ENCODE results near the gene ADAD2.

The ADAD2 gene

DNA sequence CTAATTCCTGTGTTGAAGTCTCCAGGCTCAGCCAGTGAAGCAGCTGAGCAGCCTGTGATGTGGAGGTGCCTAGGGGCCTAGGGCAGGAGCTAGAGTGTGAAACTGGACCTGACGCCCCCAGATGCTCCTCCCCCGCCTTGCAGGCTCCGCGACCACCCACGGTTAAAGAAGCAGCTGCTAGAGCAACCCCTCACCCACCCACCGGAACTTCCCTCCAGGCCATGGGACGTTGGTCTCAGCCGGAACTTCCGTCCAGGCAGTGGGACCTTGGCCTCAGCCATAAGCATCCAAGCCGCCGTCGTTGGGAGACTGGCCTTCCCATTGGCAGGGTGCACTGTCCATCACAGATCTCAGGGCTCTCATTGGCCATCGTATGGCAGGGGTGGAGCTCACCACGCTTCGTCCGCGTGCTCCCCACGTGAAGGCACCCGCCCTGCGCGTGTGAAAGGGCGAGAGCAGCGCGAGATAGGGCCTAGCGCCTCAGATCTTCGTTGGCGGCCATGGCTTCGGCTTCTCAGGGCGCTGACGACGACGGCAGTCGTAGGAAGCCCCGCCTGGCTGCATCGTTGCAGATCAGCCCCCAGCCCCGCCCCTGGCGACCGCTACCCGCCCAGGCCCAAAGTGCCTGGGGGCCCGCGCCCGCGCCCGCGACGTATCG lies at the start of gene ADAD2:
ADAD2 (plus strand) TSS at position 427 of the 658 bp plus-strand sequence; CDS start at position 501, 74 bp downstream.
- DNase-seq: no peak

DNA sequence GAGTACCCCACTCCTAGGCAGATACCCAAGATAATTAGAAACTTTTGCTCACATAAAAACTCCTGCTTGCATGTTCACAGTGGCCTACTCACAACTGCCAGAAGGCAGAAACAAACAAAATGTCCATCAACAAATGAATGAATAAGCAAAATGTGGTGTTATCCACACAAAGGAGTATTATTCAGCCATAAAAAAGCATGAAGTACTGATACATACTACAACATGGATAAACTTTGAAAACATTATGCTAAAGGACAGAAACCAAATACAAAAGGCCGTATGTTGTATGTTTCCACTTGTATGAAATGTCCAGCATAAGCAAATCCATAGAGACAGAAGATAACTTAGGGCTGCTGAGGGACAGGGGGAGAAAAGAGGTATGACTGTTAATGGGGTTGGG lies 47.9 kb upstream of the ADAD2 start:
- no peak for DNase-seq

DNA sequence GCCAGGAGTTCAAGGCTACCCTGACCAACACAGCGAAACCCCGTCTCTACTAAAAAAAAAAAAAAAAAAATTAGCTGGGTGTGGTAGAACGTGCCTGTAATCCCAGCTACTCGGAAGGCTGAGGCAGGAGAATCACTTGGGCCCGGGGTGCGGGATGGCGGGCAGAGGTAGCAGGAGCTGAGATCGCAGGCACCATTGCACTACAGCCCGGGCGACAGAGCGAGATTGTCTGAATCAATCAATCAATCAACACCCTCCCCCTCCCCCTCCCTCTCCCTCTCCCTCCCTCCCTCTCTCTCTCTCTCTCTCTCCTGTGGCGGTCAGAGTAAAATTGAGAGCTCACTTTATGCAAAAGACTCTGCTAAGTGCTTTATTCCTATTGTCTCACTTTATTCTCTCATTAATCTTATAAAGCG lies 47.2 kb upstream of the ADAD2 start:
- no peak for DNase-seq

DNA sequence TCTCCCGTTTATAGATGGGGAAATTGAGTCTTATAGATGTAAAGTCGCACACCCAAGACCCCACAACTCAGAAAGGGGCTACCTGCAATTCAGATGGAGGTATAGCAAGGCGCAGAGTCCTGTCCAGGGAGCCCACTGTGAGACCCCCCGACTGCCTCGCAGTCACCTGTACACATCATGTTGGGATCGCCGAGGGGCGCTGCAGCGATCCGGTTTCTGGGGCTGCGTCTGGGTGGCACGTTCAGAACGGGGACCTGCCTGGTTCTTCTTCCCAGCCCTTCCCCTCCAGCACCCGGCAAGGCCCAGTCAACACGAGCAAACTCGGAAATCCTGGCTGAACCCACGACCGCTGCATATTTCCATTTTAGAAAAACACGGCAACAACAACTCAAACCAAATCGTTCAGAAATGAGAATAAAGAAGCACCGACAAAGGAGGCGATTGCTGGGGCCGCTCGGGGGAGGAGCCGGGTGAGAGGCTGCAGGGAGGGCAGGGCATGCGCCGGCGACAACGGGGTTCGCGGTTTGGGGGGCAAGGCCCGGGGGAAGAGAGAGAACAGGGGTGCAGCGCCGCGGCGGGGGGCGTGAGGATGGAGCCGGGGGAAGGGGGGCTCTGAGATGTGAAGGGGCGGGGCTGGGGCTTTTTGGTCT lies 46.6 kb upstream of the ADAD2 start:
- DNase-seq: no peak

GRCh38 chr16:84144859-84145639 lies 45.9 kb upstream of the ADAD2 start, which contains the start of the genes DNAAF1 and HSDL1:
DNAAF1 (plus strand) TSS chr16:84145308; CDS start chr16:84145441, 133 bp downstream.
HSDL1 (minus strand) TSS chr16:84145177; CDS start chr16:84131321, 13,856 bp downstream.
- DNase-seq: peak; percentile 56

DNA sequence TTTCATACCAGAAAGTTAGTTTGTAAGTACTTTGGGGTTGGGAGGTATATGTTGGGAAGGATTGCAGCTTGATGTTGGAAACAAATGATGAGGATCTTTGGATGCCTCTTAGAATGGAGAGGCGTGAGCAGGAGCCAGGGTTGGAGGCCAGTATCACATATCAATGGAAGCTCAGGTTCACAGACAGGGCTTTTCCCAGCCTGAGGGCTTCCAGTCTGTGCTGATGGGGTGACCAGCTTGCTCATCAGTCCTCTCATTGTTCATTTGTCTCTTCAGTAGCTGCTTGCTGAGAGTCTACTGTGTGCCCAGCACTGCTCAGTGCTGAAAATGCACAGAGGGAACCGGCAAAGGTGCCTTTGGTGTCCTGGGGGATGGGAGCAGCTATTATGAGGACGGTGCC lies 40.0 kb upstream of the ADAD2 start:
- DNase-seq: no peak

DNA sequence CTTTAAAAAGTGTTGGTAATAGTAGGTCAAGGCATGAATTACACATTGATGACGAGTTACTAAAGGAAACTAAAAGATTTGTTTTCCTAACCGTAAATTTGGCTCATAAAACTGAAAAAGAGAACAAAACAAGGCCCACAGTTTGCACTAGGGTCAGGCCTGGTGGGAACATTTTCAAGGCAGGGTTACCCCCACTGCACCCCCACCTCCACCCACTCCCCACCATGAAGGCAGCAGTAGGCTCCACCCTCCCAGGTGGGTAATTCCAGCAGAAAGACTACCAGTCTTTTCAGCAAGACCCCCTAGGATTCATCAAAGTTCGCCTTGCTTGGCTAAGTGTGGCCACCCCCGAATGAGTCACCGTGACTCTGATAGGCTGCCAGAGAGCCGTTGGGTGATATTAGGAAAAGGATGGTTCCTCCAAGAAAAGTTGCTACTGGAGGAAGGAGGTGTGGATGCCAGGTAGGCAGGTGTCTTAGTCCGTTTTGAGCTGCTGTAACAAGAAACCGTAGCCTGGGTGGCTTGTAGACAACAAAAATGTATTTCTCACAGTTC lies 37.2 kb upstream of the ADAD2 start:
- no peak for DNase-seq

GRCh38 chr16:84155226-84155625 lies 35.7 kb upstream of the ADAD2 start:
- DNase-seq: no peak

- DNase-seq: no peak
Observed at GRCh38 chr16:84155771-84156170, 35.2 kb upstream of the ADAD2 start.

GRCh38 chr16:84156342-84156784 lies 34.6 kb upstream of the ADAD2 start:
- peak; percentile 9 for DNase-seq

DNA sequence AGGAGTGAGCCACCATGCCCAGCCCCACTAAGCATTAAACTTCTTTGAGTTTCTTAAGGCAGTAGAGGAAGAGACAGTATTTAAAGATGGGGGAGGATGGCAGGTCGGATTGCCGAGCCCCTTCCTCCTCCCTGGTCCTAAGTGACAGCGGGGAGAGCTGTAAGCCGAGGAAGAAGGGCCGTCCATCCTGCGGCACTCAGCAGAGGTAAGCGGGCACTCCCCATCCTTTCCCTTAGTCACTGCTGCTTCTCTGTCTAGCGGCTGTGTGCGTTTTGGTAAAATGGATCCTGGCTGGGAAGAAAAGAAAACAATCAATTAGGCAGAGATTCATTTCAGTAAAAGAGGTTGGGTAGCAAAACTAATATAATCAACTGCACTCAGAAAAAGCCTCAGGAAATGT lies 31.9 kb upstream of the ADAD2 start:
- no peak for DNase-seq

GRCh38 chr16:84159800-84160199 lies 31.2 kb upstream of the ADAD2 start:
- no peak for DNase-seq

DNA sequence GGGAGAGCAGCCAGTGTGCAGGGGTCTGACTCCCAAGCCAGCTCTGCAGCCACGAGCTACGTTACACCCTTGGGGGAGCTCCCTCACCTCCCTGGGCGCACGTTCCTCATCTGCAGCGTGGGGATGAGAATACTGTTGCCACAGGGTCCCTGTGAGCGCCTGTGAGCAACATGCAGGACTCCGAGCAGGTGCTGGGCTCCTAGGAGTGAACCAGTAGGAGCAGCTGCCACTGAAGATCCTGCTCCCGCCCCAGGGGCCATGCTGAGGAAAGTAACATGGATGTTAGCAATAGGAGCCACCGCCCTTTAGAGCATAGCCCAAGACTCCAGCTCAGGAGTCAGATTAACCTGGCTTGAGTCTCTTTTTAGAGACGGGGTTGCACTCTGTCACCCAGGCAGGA lies 29.9 kb upstream of the ADAD2 start:
- DNase-seq: no peak

- no peak for DNase-seq
Observed at GRCh38 chr16:84161801-84162200, 29.2 kb upstream of the ADAD2 start.

DNA sequence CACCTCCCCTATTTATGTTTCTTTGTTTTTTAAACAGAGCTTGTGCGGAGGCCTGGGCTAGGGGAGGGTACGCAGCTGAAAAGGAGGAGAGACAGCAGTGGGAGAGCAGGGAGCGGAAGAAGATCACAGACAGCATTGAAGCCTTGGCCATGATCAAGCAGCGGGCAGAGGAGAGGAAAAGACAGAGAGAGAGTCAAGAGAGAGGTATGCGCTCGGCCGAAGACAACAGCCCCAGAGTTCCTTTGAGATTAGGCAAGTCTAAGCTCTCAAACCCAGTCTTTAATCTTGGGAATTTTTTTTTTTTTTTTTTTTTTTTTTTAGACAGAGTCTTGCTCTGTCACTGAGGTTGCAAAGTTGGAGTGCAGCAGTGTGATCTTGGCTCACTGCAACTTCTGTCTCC lies 25.2 kb upstream of the ADAD2 start:
- no peak for DNase-seq

DNA sequence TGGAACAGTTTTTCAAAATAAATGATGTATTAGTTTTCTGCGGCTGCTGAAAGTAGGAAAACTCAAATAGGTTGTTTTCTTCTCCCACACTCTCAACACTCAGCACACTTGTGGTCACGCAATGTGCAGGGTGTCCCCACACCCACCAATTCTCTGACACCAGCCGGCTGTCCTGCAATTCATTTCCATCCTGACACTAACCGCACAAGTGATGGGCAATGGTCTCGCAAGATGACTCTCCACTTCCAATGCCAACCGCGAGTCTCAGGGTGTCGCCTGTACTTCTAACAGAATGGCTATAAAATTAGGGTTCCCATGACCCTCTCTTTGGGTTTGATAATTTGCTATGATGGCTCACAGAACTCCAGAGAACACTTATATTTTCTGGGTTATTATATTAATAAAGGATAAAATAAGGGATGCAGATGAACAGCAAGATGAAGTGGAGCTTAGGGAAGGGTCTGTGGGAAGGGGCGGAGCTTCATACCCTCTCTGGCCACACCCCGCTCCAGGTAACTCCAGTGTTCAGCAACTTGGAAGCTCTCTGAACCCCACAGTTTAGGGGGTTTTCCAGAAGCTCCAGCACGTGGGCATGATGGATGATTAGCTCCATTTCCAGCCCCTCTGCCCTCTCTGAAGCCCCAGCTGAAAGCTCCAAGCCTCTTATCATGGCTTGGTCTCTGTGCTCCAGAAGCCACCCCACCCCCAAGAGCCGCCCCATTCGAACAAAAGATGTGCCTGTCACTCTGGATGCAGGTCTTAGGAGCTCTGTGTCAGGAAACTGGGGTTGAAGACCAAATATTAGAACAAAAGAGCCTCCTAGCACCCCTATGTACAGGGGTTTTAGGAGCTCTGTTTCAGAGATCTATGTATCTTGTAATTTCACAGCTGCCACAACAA lies 23.9 kb upstream of the ADAD2 start:
- no peak for DNase-seq

- DNase-seq: no peak
Observed at GRCh38 chr16:84169765-84170310, 21.1 kb upstream of the ADAD2 start.

GRCh38 chr16:84174396-84174795 lies 16.6 kb upstream of the ADAD2 start:
- no peak for DNase-seq

DNA sequence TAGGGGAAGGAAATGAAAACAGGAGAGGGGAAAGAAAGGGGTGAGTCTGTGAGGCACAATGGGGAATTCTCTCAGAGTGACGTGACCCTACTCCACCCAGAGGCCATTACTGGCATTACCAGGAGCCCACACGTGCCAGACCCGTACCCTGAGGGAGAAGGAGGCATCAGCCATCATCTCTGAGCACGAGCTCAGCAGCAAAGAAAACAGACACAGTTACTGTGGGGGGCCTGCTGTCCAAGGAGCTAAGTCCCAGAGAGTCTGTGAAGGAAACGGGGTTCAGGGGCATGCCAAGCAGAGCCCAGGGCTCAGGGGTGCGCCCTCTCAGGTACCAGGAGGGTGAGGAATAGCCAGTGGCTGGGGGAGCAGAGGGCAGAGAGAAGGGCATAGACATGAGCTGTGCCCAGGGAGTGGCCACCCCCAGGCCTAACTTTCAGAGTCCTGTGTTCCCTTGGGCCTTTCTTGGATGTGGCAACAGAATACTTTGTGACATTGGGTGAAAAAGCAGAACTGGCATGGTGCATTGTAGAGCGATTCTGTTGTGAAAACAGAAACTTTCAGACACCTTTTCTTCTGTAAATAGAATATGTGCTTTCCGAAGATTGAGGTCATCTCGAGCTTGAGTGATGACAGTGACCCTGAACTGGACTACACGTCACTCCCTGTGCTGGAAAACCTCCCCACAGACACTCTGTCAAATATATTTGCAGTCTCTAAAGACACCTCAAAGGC lies 15.4 kb upstream of the ADAD2 start:
- peak; percentile 0 for DNase-seq

DNA sequence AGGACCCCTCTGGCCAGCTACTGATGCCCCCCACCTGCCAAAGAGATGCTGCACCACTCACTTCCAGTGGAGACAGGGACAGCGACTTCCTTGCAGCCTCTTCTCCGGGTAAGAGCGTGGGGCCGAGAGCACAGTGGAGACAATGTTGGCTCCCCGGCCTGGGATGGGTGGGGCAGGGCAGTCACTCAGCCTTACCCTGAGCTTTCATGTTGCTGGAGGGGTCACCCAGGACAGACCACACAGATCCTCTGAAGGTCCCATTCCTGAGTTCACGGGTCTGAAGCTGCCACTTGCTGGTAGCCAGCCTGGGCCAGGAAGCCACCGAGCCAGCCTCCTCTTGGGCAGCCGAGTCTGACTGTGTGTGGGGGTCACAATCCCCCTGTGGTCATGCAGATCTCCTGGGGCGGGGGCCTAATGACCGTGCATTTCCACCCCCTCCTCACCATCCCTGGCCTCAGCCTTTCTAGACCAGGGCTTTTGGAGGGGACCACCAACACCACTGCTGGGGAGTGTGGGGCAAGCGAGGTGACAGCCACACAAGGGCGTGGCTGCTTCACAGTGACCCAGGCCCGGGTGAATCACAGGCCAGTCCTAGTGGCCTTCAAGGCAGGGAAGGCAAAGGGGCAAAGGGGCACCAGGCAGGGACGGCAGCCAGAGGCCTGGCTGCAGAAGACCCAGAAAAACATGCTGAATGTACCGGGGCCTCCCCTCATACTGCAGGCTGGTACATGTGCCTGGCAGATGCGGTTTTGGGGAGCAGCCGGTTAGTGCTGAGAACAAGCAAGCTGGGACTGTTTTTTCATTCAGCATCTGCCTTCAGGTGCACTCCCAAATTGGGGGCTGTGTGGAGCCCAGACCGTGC lies 14.5 kb upstream of the ADAD2 start:
- no peak for DNase-seq
